C4-2B (cell line): ENCODE data around the gene IFITM5.

Source experiments
- H3K27ac ChIP-seq: fragments of 450-650 bp; 2 replicates; pipeline ENCODE4 v1.5.1; 2017
- CTCF ChIP-seq: fragments of 450-650 bp; conservative IDR thresholded peaks from 2 replicates; pipeline ENCODE4 v1.5.1; 2017; ENCODE audit warnings: mild to moderate bottlenecking
- ZFX ChIP-seq: fragments of 450-650 bp; IDR thresholded peaks from 2 replicates; pipeline ENCODE4 v1.6.1; 2017

Gene IFITM5

GRCh38 chr11:304915-305843, 5.9 kb upstream of the IFITM5 start:
- TF ChIP-seq ZFX (no peak), CTCF (peak; percentile 82)
- no peak overlapping the region for H3K27ac ChIP-seq

DNA sequence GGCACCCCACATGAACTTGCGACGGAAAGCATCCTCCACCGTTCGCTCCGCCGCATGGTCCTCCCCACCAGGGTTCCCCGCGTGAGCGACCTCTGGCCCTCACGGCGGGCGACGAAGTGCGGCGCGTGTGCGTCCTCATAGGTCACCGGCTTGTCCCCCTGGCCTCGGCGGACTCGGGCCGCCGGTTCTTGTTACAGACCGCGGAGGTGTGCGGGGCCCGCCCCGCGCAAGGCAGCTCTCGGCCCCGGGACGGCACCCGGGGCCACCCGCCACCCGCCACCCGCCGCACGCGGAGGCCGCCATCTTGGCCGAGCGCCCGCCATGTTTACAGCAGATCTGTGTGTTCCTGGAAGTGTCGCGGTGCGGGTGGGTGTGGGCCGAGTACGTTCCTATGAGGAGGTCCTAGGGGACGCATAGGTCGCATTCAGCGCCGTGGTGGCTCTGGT, 4.8 kb upstream of the IFITM5 start:
- no peak for TF ChIP-seq CTCF
- no peak for TF ChIP-seq ZFX
- H3K27ac ChIP-seq = no peak overlapping the region

- H3K27ac ChIP-seq = no peak overlapping the region
Measured at GRCh38 chr11:303363-303762, 4.0 kb upstream of the IFITM5 start.

DNA sequence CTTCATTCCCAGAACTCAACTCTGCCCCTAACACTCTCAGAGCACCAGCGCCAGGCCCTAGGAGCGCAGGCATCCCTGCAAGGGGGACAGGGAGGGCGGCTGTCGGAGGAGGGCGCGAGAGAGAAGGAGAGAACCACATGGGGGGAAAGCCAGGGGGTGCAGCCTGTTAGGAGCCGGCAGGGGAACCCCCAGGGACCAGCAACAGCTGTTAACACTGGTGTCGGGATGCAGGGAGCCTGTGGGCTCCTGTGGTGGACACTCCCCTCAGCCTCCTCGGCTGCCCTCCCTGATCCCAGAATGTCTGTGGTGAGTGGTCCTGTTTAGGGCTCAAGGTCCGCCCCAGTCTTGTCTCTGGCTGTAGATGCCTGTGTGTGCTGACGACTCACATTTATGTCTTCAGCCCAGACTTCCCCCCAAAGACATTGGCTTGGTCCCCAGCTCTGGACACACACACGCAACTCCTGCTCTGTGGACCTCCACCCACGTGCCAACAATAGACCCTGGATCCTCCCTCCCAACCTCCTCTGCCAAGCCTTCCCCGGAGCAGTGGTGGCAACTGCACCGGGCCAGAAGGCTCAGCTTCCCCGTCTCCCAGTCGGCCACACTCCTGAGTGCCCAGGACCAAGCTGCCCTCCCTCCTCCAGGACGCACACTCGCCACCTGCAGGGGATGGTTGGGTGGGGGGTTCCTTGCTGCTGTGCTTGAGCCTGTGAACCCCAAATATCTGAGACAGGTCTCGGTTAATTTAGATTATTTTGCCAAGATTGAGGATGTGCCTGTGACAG, 817 bp upstream of the IFITM5 start:
- H3K27ac ChIP-seq = no peak overlapping the region
- TF ChIP-seq ZFX (no peak), CTCF (no peak)

More at GRCh38 chr11:303363-303762, 4.0 kb upstream of the IFITM5 start:
- TF ChIP-seq ZFX (no peak), CTCF (no peak)

DNA sequence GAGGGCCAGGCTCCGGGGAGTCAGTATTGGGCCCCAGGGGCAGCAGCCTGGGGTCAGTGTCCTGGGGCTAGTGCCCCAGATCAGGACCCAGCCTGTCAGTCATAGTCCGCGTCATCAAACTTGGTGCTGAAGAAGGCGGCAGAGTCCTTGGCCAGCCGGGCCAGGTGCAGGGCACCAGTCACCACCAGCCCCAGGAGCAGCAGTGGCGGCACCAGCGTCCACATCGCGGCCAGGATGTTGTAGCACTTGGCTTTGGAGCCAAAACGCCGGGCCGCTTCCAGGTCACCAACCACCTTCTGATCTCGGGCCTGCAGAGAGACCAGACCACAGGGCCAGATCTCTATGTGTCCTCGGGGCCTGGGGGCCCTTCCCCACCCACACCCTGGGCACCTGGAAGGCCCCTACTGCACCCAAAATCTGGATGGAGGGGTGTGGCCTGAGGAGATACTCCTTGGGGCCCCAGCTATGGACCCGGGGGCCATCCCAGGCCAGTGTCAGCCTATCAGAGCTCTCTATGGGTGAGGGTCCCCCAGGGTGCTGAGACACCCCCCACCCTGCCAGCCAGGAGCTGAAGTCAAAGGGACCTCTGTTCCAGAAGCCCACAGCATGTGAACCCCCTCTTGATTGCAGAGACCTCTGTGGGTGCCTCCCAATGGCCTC, 790 bp downstream of the IFITM5 start:
- TF ChIP-seq CTCF (no peak), ZFX (no peak)
- no peak overlapping the region for H3K27ac ChIP-seq

GRCh38 chr11:297586-298405, 1.5 kb downstream of the IFITM5 start:
- H3K27ac ChIP-seq = no peak overlapping the region
- TF ChIP-seq ZFX (no peak), CTCF (no peak)
